Muscle of back (tissue), 13 donors: ENCODE measurements around the gene TOPAZ1. TPM values are rescaled to one million over a fixed set of nuclear protein-coding genes. Genes with fewer than 3 reads are reported as not detected.

Source experiments
- DNase-seq, 3 donors: peaks; one replicate each; pipeline versions ENCODE4 v3.0.0 to v3.0.0-alpha.2; 2013
- long read RNA-seq, 9 donors: transcript quantifications; one replicate each; lab custom pipeline, GENCODE V29; 2026
- polyA plus RNA-seq, 10 donors: library from polyadenylated mRNA; unstranded; fragments of 120-200 nt; gene quantifications; one replicate each; pipeline ENCODE4 v1.2.1, GENCODE V29; 2013; ENCODE audit not compliant: insufficient read length in 10 of 10

The TOPAZ1 gene
- under 1 TPM in 2 of 10 donors, not detected in 8; 0.03 to 0.04 TPM for polyA plus RNA-seq
- long read RNA-seq, donor 1, result 0 reads
- long read RNA-seq, donor 2, result 0 reads
- long read RNA-seq, donor 3, result 0 reads
- long read RNA-seq, donor 4, result 0 reads
- long read RNA-seq, donor 5, result 0 reads
- long read RNA-seq, donor 6, result 0 reads
- long read RNA-seq, donor 7, result 0 reads
- long read RNA-seq, donor 8, result 0 reads
- long read RNA-seq, donor 9, result 0 reads

GRCh38 chr3:44241706-44242105 lies at the start of gene TOPAZ1:
TOPAZ1 (plus strand) TSS chr3:44241886; CDS start chr3:44242054, 168 bp downstream.
- no peak for DNase-seq

GRCh38 chr3:44198284-44199269 lies 43.1 kb upstream of the TOPAZ1 start:
- DNase-seq, result peak; percentile 53 to 74 (median 66)

- DNase-seq, result no peak
These were observed 35.4 kb upstream of the TOPAZ1 start for GRCh38 chr3:44206261-44206660.

GRCh38 chr3:44206862-44207652 lies 34.6 kb upstream of the TOPAZ1 start:
- no peak for DNase-seq

- DNase-seq, result no peak
These were observed 33.6 kb upstream of the TOPAZ1 start for GRCh38 chr3:44208086-44208485.

GRCh38 chr3:44208568-44208967 lies 33.1 kb upstream of the TOPAZ1 start:
- DNase-seq, result no peak

- DNase-seq, result no peak
These were observed 30.7 kb upstream of the TOPAZ1 start for GRCh38 chr3:44210967-44211366.

- no peak for DNase-seq
These were observed 19.3 kb upstream of the TOPAZ1 start for GRCh38 chr3:44222337-44222736.

- DNase-seq, result no peak
These were observed 18.4 kb upstream of the TOPAZ1 start for GRCh38 chr3:44223299-44223698.

- no peak for DNase-seq
These were observed 17.6 kb upstream of the TOPAZ1 start for GRCh38 chr3:44224131-44224530.

GRCh38 chr3:44226573-44226972 lies 15.1 kb upstream of the TOPAZ1 start:
- no peak for DNase-seq

- no peak for DNase-seq
These were observed 14.1 kb upstream of the TOPAZ1 start for GRCh38 chr3:44227632-44228031.

- no peak for DNase-seq
These were observed 12.8 kb upstream of the TOPAZ1 start for GRCh38 chr3:44228900-44229299.

GRCh38 chr3:44232407-44232806 lies 9.3 kb upstream of the TOPAZ1 start:
- DNase-seq, result no peak

- no peak for DNase-seq
These were observed 6.9 kb upstream of the TOPAZ1 start for GRCh38 chr3:44234648-44235268.

GRCh38 chr3:44235604-44236484 lies 5.8 kb upstream of the TOPAZ1 start:
- peak; percentile 60 to 77 (median 61) for DNase-seq

GRCh38 chr3:44236485-44236908 lies 5.2 kb upstream of the TOPAZ1 start:
- DNase-seq, result no peak

- DNase-seq, result no peak
These were observed 4.5 kb upstream of the TOPAZ1 start for GRCh38 chr3:44237161-44237560.

GRCh38 chr3:44237665-44238064 lies 4.0 kb upstream of the TOPAZ1 start:
- no peak for DNase-seq

GRCh38 chr3:44238889-44239288 lies 2.8 kb upstream of the TOPAZ1 start:
- DNase-seq, result no peak

GRCh38 chr3:44240061-44240460 lies 1.6 kb upstream of the TOPAZ1 start:
- no peak for DNase-seq
